Lower leg skin (tissue), 4 donors: ENCODE measurements around the gene RERE. TPM values are rescaled to one million over a fixed set of nuclear protein-coding genes. Genes with fewer than 3 reads are reported as not detected.
"Not testable (repeated sequence)": the region's sequence is repeated elsewhere in the genome, so short reads cannot be mapped to it uniquely, and the experiment has no call there.

ENCODE experiments used
- DNase-seq, 2 donors: peaks; one replicate each; pipeline ENCODE4 v3.0.0-alpha.2; 2019; ENCODE audit warnings: low spot score in 2 of 2
- H3K4me3 ChIP-seq: fragments of 200-600 bp; sonication (generic); 2 replicates; pipeline ENCODE4 v1.5.1; 2017; ENCODE audit warnings: mild to moderate bottlenecking, low read depth; ENCODE audit not compliant: poor library complexity, severe bottlenecking
- CTCF ChIP-seq, 3 donors: fragments of 450-650 bp; IDR thresholded peaks; one replicate each; pipeline ENCODE4 v1.5.1; 2016; ENCODE audit warnings: antibody characterized with exemption in 3 of 3, mild to moderate bottlenecking in 3 of 3, moderate library complexity in 2 of 3
- POLR2A ChIP-seq, 2 donors: fragments of 450-650 bp; IDR thresholded peaks; one replicate each; pipeline ENCODE4 v1.6.1; 2016 to 2017; ENCODE audit warnings: antibody characterized with exemption in 2 of 2, mild to moderate bottlenecking in 1 of 2, moderate library complexity in 1 of 2
- WGBS, 2 donors: methylation state at CpG; one replicate each; pipeline ENCODE4 v1.1.5; 2018; 5-methylcytosine and 5-hydroxymethylcytosine counted together
- intact Hi-C: fragments of 100-400 bp; cut with DNase I; formaldehyde crosslinking; loops from one replicate; pipeline ENCODE4 v1.15.0; 2023; ENCODE audit warnings: low total_unique reads
- total RNA-seq, 4 donors: library from RNA; depleted of rRNA; stranded (reverse); fragments of >200 nt; gene quantifications; one replicate each; pipeline ENCODE4 v1.1.0, GENCODE V29; 2016

The RERE gene
- total RNA-seq, 4 donors from 2014 or later, result 41.0 to 84.9 (median 76.8) TPM

GRCh38 chr1:8509579-8509978, 307.9 kb downstream of the RERE start:
- intact Hi-C loops, result no loop called here
- no peak overlapping the region for H3K4me3 ChIP-seq
- DNase-seq, result no peak
- 90 to 91% methylated on average over 7 of the region's 7 CpGs for WGBS, 2 donors
- TF ChIP-seq POLR2A (IDR thresholded peaks at IDR 0.05) (no peak), CTCF (IDR thresholded peaks at IDR 0.05) (no peak)

GRCh38 chr1:8506995-8507615, 310.3 kb downstream of the RERE start:
- intact Hi-C loops, result no loop called here
- H3K4me3 ChIP-seq, result no peak overlapping the region
- DNase-seq, result no peak
- WGBS, 2 donors, result 73 to 86% methylated on average over 11 of the region's 11 CpGs
- no peak for TF ChIP-seq CTCF (IDR thresholded peaks at IDR 0.05)
- no peak for TF ChIP-seq POLR2A (IDR thresholded peaks at IDR 0.05)

GRCh38 chr1:8506456-8506855, 311.0 kb downstream of the RERE start:
- TF ChIP-seq POLR2A (IDR thresholded peaks at IDR 0.05) (no peak), CTCF (IDR thresholded peaks at IDR 0.05) (no peak)
- no peak for DNase-seq
- no peak overlapping the region for H3K4me3 ChIP-seq
- intact Hi-C loops, result no loop called here
- WGBS, 2 donors, result 78 to 98% methylated on average over 1 of the region's 1 CpG

- no peak for DNase-seq
- intact Hi-C loops, result no loop called here
- no peak overlapping the region for H3K4me3 ChIP-seq
- WGBS, 2 donors, result 93 to 94% methylated on average over 2 of the region's 2 CpGs
- TF ChIP-seq CTCF (IDR thresholded peaks at IDR 0.05) (no peak), POLR2A (IDR thresholded peaks at IDR 0.05) (no peak)
Measured at GRCh38 chr1:8503842-8504241, 313.6 kb downstream of the RERE start.

- WGBS, 2 donors, result 61 to 76% methylated on average over 4 of the region's 4 CpGs
- H3K4me3 ChIP-seq, DNase-seq, intact Hi-C loops: not testable (repeated sequence)
Measured at GRCh38 chr1:8502949-8503348, 314.5 kb downstream of the RERE start.

GRCh38 chr1:8497210-8497819, 320.1 kb downstream of the RERE start:
- no peak overlapping the region for H3K4me3 ChIP-seq
- TF ChIP-seq CTCF (IDR thresholded peaks at IDR 0.05) (no peak), POLR2A (IDR thresholded peaks at IDR 0.05) (no peak)
- WGBS, 2 donors, result 55 to 62% methylated on average over 3 of the region's 3 CpGs
- intact Hi-C loops, result no loop called here
- DNase-seq, result no peak
